Spleen (tissue), 7 donors: ENCODE measurements around the gene KRTAP10-3.

Experiments used
- CTCF ChIP-seq, 11 experiments: fragments of 200-600 bp in 7 of 11; fragments of 450-650 bp in 4 of 11; sonication (generic) in 4 of 11; IDR thresholded peaks in 8 of 11; conservative IDR thresholded peaks in 3 of 11; 1 replicate in 7 of 11; 2 replicates in 4 of 11; pipeline versions ENCODE4 v1.4.0 to v1.8.0; 2016 to 2021; ENCODE audit warnings: antibody characterized with exemption in 11 of 11, inconsistent platforms in 4 of 11, mild to moderate bottlenecking in 1 of 11
- POLR2A ChIP-seq, 3 donors: fragments of 450-650 bp; IDR thresholded peaks; one replicate each; pipeline ENCODE4 v1.5.1; 2017; ENCODE audit warnings: antibody characterized with exemption in 3 of 3, mild to moderate bottlenecking in 1 of 3
- POLR2AphosphoS5 ChIP-seq, 3 donors: sonication (generic); formaldehyde crosslinking; IDR thresholded peaks; one replicate each; pipeline ENCODE4 v1.5.1; 2017; ENCODE audit warnings: antibody characterized with exemption in 3 of 3
- donor health status: DM: no; HTN: no; CAD: no; lungs with moderate emphysema.
- donor health status: DM: no; HTN: no; CAD: no.
- donor health status: DM: no; HTN: no; CAD: no.

GRCh38 chr21:44575307-44576024 lies 16.9 kb upstream of the KRTAP10-3 start:
- TF ChIP-seq CTCF (IDR thresholded peaks at IDR 0.05 in 8 of 11, conservative IDR thresholded peaks at IDR 0.05 in 3 of 11) (no peak), POLR2A (IDR thresholded peaks at IDR 0.05) (no peak), POLR2AphosphoS5 (IDR thresholded peaks at IDR 0.05) (no peak)
